OCI-LY3 (cell line): ENCODE data around the gene DLK1.

Experiments
- CTCF ChIP-seq: fragments of 200-600, 300-600 bp; sonication (generic); IDR thresholded peaks from 2 replicates; pipeline ENCODE4 v1.5.1; 2014; ENCODE audit warnings: antibody characterized with exemption, low read length, low read depth
- EZH2phosphoT487 ChIP-seq: fragments of 200-600 bp; shearing (Covaris generic); IDR thresholded peaks from 2 replicates; pipeline ENCODE4 v1.6.1; 2018; ENCODE audit warnings: antibody characterized with exemption, mixed run types, low read depth

GRCh38 chr14:100677554-100678468, 48.9 kb upstream of the DLK1 start:
- TF ChIP-seq CTCF: no peak
- no peak for TF ChIP-seq EZH2phosphoT487
